ENCODE data around the gene ELP1. TPM values are rescaled to one million over a fixed set of nuclear protein-coding genes. Genes with fewer than 3 reads are reported as not detected.

ELP1 gene
- total and polyA plus RNA-seq, 12 donors: 11.7 to 31.7 (median 23.7) TPM

- Histone ChIP-seq H3K9me3 (no peaks in the 10 kb centered on the region), H3K4me1 (no peaks in the 10 kb centered on the region), H3K4me3 (no peak overlapping the region), H3K36me3 (peaks cover 0 to 100% (median 62%) of the 10 kb centered on the region in 9 donors), H3K27me3 (no peaks in the 10 kb centered on the region), H3K27ac (no peak overlapping the region)
- intact Hi-C loops (cut with DNase I): loop anchor here in 1 of 10 donors (10.0 kb wide), 1 partner anchor 51 kb away; no protein-coding TSS in a partner anchor
- TF ChIP-seq CTCF (IDR thresholded peaks at IDR 0.05): no peak
- ATAC-seq (no peak), DNase-seq (no peak)
- 92 to 93% methylated on average over 5 of the region's 5 CpGs for WGBS, 2 donors
These were observed 20.5 kb downstream of the ELP1 start for GRCh38 chr9:108913391-108913790.

- peaks cover 0 to 100% (median 75%) of the 10 kb centered on the region in 9 donors for H3K36me3 ChIP-seq
- no peaks in the 10 kb centered on the region for H3K4me1 ChIP-seq
- DNase-seq: no peak
- WGBS, 2 donors: 44% methylated on average over 1 of the region's 1 CpG
- no peak overlapping the region for H3K4me3 ChIP-seq
- H3K27ac ChIP-seq: no peak overlapping the region
- no peaks in the 10 kb centered on the region for H3K27me3 ChIP-seq
- H3K9me3 ChIP-seq: no peaks in the 10 kb centered on the region
- ATAC-seq: no peak
- TF ChIP-seq CTCF (IDR thresholded peaks at IDR 0.05): no peak
- intact Hi-C loops (cut with DNase I): loop anchor here in 1 of 10 donors (10.0 kb wide), 1 partner anchor 53 kb away; no protein-coding TSS in a partner anchor
These were observed 22.1 kb downstream of the ELP1 start for GRCh38 chr9:108911820-108912219.

GRCh38 chr9:108910914-108911313 is 23.0 kb downstream of the ELP1 start:
- H3K4me1 ChIP-seq: no peaks in the 10 kb centered on the region
- no peak overlapping the region for H3K27ac ChIP-seq
- intact Hi-C loops (cut with DNase I): loop anchor here in 1 of 10 donors (10.0 kb wide), 1 partner anchor 54 kb away; no protein-coding TSS in a partner anchor
- H3K36me3 ChIP-seq: peaks cover 0 to 100% (median 81%) of the 10 kb centered on the region in 9 donors
- TF ChIP-seq CTCF (IDR thresholded peaks at IDR 0.05): no peak
- ATAC-seq (no peak), DNase-seq (no peak)
- no peaks in the 10 kb centered on the region for H3K9me3 ChIP-seq
- no peak overlapping the region for H3K4me3 ChIP-seq
- H3K27me3 ChIP-seq: no peaks in the 10 kb centered on the region
- 96 to 97% methylated on average over 2 of the region's 2 CpGs for WGBS, 2 donors

GRCh38 chr9:108910402-108910801 is 23.5 kb downstream of the ELP1 start:
- ATAC-seq: no peak
- no peak for TF ChIP-seq CTCF (IDR thresholded peaks at IDR 0.05)
- H3K36me3 ChIP-seq: peaks cover 0 to 100% (median 81%) of the 10 kb centered on the region in 9 donors
- H3K27ac ChIP-seq: no peak overlapping the region
- no peak for DNase-seq
- no peaks in the 10 kb centered on the region for H3K9me3 ChIP-seq
- H3K4me1 ChIP-seq: no peaks in the 10 kb centered on the region
- H3K27me3 ChIP-seq: no peaks in the 10 kb centered on the region
- H3K4me3 ChIP-seq: no peak overlapping the region
- intact Hi-C loops (cut with DNase I): loop anchor here in 1 of 10 donors (10.0 kb wide), 1 partner anchor 54 kb away; no protein-coding TSS in a partner anchor
